Right lobe of liver (tissue), 6 donors: ENCODE results near the gene SLC35F4. TPM values are rescaled to one million over a fixed set of nuclear protein-coding genes. Genes with fewer than 3 reads are reported as not detected.

Experiments
- ATAC-seq, 4 donors: fragments of 200-7000 bp; cut with Tn5 transposase; one replicate each; pipeline ENCODE4 v1.9.1; 2020; ENCODE audit warnings: mild to moderate bottlenecking in 4 of 4, moderate library complexity in 4 of 4
- DNase-seq, 3 donors: peaks; one replicate each; pipeline ENCODE4 v3.0.0-alpha.2; 2020
- H3K27ac ChIP-seq, 3 donors: fragments of 200-600 bp; one replicate each; pipeline ENCODE4 v1.8.0; 2022
- H3K27me3 ChIP-seq, 2 donors: fragments of 200-600 bp; one replicate each; pipeline ENCODE4 v1.8.0; 2022
- H3K36me3 ChIP-seq, 4 donors: fragments of 200-600 bp; sonication (generic) in 1 of 4; one replicate each; pipeline versions ENCODE4 v1.5.1 to v1.8.0; 2017 to 2022; ENCODE audit warnings: control low read depth in 1 of 4
- H3K4me1 ChIP-seq, 4 donors: fragments of 200-600 bp; sonication (generic) in 1 of 4; one replicate each; pipeline versions ENCODE4 v1.5.1 to v1.8.0; 2017 to 2022; ENCODE audit warnings: control low read depth in 1 of 4
- H3K4me3 ChIP-seq, 3 donors: fragments of 200-600 bp; one replicate each; pipeline ENCODE4 v1.8.0; 2022
- H3K9me3 ChIP-seq, 4 donors: fragments of 200-600 bp; sonication (generic) in 1 of 4; one replicate each; pipeline versions ENCODE4 v1.5.1 to v1.8.0; 2017 to 2022; ENCODE audit warnings: control low read depth in 1 of 4
- POLR2A ChIP-seq: fragments of 450-650 bp; IDR thresholded peaks from one replicate; pipeline ENCODE4 v1.6.1; 2017; ENCODE audit warnings: antibody characterized with exemption, mild to moderate bottlenecking
- WGBS: methylation state at CpG from one replicate; pipeline ENCODE4 v1.1.6; 2018; ENCODE audit warnings: low coverage, low lambda C conversion rate; ENCODE audit not compliant: insufficient coverage; ENCODE audit errors: missing lambda C conversion rate; 5-methylcytosine and 5-hydroxymethylcytosine counted together
- intact Hi-C, 2 donors: fragments of 100-400 bp; cut with DNase I; formaldehyde crosslinking; loops; one replicate each; pipeline versions ENCODE4 v1.11.2 to v1.14.1; 2022
- total RNA-seq, 6 experiments: library from RNA; depleted of rRNA in 2 of 6; stranded (reverse); fragments of >200 nt in 2 of 6; fragmentation: NEBNext Ultra II Directional in 3 of 6; extraction: Animal tissue kit (Norgen Biotek cat#: 25700) in 3 of 6; gene quantifications; one replicate each; pipeline versions ENCODE4 v1.1.0 to v1.2.4, GENCODE V29; 2016 to 2023
- TF ChIP-seq, protein P1 (sequence below), 4 donors: fragments of 200-600 bp in 3 of 4; fragments of 450-650 bp in 1 of 4; IDR thresholded peaks; one replicate each; pipeline versions ENCODE4 v1.5.1 to v1.8.0; 2016 to 2022; ENCODE audit warnings: antibody characterized with exemption in 4 of 4, mild to moderate bottlenecking in 2 of 4
- donor health status: DM: no; HTN: yes; CAD: no.
- donor health status: DM: no; HTN: no; CAD: no.
- donor health status: DM: no; HTN: no; CAD: no.
- donor health status: DM: no; HTN: yes; CAD: no.
- donor health status: DM: no; HTN: yes; CAD: no.

The SLC35F4 gene
- total RNA-seq, 6 experiments from 2014 or later, result not detected

DNA sequence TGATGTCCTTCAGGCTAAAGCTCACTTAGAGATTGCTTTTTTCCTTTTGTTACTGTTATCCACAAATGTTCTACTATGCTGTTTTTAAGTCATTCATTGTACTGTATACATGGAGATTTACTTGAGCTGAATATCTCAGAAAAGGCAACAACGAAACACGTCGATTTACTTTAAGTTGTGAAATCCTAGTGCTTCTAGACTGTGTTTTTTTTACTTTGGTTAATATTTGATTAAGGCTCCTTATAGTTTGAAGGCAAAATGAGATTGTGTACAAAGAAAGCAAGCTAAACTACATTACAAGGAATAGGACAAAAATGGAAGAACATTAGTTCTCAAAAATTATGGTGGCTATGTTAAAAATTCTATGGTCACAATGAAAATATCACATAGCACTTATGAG is 114.5 kb downstream of the SLC35F4 start:
- H3K27me3 ChIP-seq, result no peaks in the 10 kb centered on the region
- DNase-seq (no peak), ATAC-seq (no peak)
- no peaks in the 10 kb centered on the region for H3K4me1 ChIP-seq
- H3K9me3 ChIP-seq, result no peaks in the 10 kb centered on the region
- H3K27ac ChIP-seq, result no peak overlapping the region
- no peak overlapping the region for H3K4me3 ChIP-seq
- intact Hi-C loops, result no loop called here
- TF ChIP-seq POLR2A, result no peak
- TF ChIP-seq, protein P1, sequence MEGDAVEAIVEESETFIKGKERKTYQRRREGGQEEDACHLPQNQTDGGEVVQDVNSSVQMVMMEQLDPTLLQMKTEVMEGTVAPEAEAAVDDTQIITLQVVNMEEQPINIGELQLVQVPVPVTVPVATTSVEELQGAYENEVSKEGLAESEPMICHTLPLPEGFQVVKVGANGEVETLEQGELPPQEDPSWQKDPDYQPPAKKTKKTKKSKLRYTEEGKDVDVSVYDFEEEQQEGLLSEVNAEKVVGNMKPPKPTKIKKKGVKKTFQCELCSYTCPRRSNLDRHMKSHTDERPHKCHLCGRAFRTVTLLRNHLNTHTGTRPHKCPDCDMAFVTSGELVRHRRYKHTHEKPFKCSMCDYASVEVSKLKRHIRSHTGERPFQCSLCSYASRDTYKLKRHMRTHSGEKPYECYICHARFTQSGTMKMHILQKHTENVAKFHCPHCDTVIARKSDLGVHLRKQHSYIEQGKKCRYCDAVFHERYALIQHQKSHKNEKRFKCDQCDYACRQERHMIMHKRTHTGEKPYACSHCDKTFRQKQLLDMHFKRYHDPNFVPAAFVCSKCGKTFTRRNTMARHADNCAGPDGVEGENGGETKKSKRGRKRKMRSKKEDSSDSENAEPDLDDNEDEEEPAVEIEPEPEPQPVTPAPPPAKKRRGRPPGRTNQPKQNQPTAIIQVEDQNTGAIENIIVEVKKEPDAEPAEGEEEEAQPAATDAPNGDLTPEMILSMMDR (IDR thresholded peaks at IDR 0.05), result no peak
- 32% methylated on average over 3 of the region's 3 CpGs for WGBS
- H3K36me3 ChIP-seq, result no peaks in the 10 kb centered on the region

DNA sequence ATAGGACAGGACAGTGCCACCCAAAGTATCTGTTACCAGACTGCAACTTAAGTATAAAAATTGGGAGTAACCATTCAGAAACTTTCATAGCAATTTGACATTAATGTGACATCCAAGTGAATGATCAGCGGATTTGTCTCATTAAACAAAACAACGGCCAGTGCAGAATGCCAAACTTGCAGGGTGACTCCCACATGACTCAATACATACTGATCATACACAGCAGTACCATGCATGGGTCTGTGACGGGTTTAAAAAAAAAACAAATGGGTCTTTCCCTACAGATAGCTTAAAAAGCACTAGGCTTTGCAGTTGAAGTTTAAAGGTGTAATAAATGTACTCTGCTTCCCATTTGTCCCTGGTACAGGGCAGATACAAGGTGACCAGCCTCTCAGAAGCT is 116.6 kb downstream of the SLC35F4 start:
- WGBS, result 41% methylated on average over 3 of the region's 3 CpGs
- Histone ChIP-seq H3K4me1 (no peaks in the 10 kb centered on the region), H3K36me3 (no peaks in the 10 kb centered on the region), H3K27ac (no peak overlapping the region), H3K4me3 (no peak overlapping the region), H3K27me3 (no peaks in the 10 kb centered on the region), H3K9me3 (no peaks in the 10 kb centered on the region)
- intact Hi-C loops, result no loop called here
- DNase-seq (no peak), ATAC-seq (no peak)
- TF ChIP-seq, protein P1 (IDR thresholded peaks at IDR 0.05), result no peak
- TF ChIP-seq POLR2A, result no peak

DNA sequence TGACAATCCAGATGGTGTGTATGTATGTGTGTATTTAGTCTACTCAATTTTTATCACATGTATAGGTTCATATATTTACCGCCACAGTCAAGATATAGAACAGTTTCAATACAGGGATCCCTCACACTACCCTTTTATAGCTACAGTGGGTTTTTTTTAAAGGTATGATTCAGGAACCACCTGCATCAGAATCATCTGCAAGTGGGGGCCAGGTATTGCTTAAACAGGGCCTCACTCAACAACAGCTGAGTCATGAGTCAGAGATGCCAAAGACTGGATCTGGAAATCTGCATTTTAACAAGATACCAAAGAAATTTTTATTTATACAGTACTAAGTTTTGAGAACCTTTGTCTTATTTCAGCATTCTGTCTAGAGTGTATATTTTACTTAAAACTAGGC is 117.6 kb downstream of the SLC35F4 start:
- Histone ChIP-seq H3K27ac (no peak overlapping the region), H3K4me1 (no peaks in the 10 kb centered on the region), H3K9me3 (no peaks in the 10 kb centered on the region), H3K4me3 (no peak overlapping the region), H3K36me3 (no peaks in the 10 kb centered on the region), H3K27me3 (no peaks in the 10 kb centered on the region)
- intact Hi-C loops, result no loop called here
- no peak for DNase-seq
- 100% methylated on average over 1 of the region's 1 CpG for WGBS
- ATAC-seq, result no peak
- no peak for TF ChIP-seq POLR2A
- TF ChIP-seq, protein P1 (IDR thresholded peaks at IDR 0.05), result no peak

DNA sequence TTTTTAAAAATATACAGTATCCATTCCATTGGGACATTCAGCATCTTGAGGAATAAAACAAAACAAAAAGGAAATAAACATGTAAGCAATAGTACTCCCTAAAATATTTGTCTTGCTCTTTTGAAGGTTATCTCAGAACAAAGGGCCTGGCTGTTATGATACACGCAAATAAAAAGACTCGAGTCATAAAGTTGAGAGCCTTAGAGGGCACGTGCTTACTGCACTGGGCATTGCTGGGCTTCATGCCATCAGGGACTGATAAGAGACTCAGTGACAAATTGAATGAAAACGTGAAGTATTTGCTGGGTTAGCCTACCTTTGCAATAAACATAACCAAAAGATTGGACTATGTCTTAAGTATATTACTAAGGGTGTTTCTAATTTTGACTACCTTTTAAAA is 118.9 kb downstream of the SLC35F4 start:
- Histone ChIP-seq H3K9me3 (no peaks in the 10 kb centered on the region), H3K36me3 (no peaks in the 10 kb centered on the region), H3K4me3 (no peak overlapping the region), H3K27me3 (no peaks in the 10 kb centered on the region), H3K4me1 (no peaks in the 10 kb centered on the region), H3K27ac (no peak overlapping the region)
- DNase-seq, result no peak
- 41% methylated on average over 4 of the region's 4 CpGs for WGBS
- intact Hi-C loops, result no loop called here
- no peak for ATAC-seq
- no peak for TF ChIP-seq POLR2A
- TF ChIP-seq, protein P1 (IDR thresholded peaks at IDR 0.05), result no peak

DNA sequence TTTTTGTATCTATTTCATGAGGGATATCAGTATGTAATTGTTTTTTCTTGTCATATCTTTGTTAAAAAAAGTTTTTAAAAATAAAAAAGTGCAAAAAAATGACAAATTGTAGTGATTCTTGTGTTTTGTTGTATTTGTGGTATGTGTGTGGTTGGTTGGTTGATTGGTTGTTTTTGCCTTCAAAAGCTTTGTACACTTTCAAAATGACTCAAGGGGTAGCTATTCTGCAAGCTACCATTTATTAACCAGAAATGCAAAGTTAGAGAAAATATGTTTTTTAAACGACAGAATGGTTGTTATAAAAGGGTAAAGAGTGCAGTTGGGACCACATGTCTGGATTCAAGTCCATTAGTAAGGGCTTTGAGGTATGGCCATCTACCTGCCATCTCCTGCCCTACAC is 119.3 kb downstream of the SLC35F4 start:
- TF ChIP-seq POLR2A, result no peak
- TF ChIP-seq, protein P1 (IDR thresholded peaks at IDR 0.05), result no peak
- intact Hi-C loops, result no loop called here
- no peak overlapping the region for H3K27ac ChIP-seq
- H3K4me1 ChIP-seq, result no peaks in the 10 kb centered on the region
- H3K4me3 ChIP-seq, result no peak overlapping the region
- ATAC-seq (no peak), DNase-seq (no peak)
- H3K36me3 ChIP-seq, result no peaks in the 10 kb centered on the region
- H3K9me3 ChIP-seq, result no peaks in the 10 kb centered on the region
- WGBS, result 0% methylated on average over 1 of the region's 1 CpG
- no peaks in the 10 kb centered on the region for H3K27me3 ChIP-seq
